Left ventricle myocardium inferior (tissue), 1 donor: ENCODE results near the gene MACROD1. TPM values are rescaled to one million over a fixed set of nuclear protein-coding genes. Genes with fewer than 3 reads are reported as not detected.

ENCODE experiments used
- DNase-seq: peaks from one replicate; pipeline ENCODE4 v3.0.0-alpha.2; 2020
- H3K27ac ChIP-seq: fragments of 200-600 bp; replicated peaks from 2 replicates; pipeline ENCODE4 v1.8.0; 2021
- H3K27me3 ChIP-seq: fragments of 200-600 bp; 2 replicates; pipeline ENCODE4 v1.8.0; 2021; ENCODE audit warnings: low read depth
- H3K36me3 ChIP-seq: fragments of 200-600 bp; 2 replicates; pipeline ENCODE4 v1.8.0; 2021
- H3K4me1 ChIP-seq: fragments of 200-600 bp; 2 replicates; pipeline ENCODE4 v1.8.0; 2021
- H3K4me3 ChIP-seq: fragments of 200-600 bp; 2 replicates; pipeline ENCODE4 v1.8.0; 2021; ENCODE audit warnings: mild to moderate bottlenecking, moderate library complexity
- H3K9me3 ChIP-seq: fragments of 200-600 bp; replicated peaks from 2 replicates; pipeline ENCODE4 v1.8.0; 2021
- CTCF ChIP-seq: fragments of 200-600 bp; IDR thresholded peaks from 2 replicates; pipeline ENCODE4 v1.8.0; 2021; ENCODE audit warnings: antibody characterized with exemption, mild to moderate bottlenecking, borderline replicate concordance
- intact Hi-C: fragments of 100-400 bp; cut with micrococcal nuclease; formaldehyde crosslinking; loops from one replicate; pipeline ENCODE4 v1.11.0; 2022
- total RNA-seq: library from RNA; stranded (reverse); fragmentation: NEBNext Ultra II Directional; extraction: Animal tissue kit (Norgen Biotek cat#: 25700); gene quantifications from one replicate; pipeline ENCODE4 v1.2.1, GENCODE V29; 2021
- donor health status: DM: no; HTN: yes; CAD: no; lungs with severe emphysema.

MACROD1 gene
- total RNA-seq, 1 donor from 2014 or later: 127 TPM

DNA sequence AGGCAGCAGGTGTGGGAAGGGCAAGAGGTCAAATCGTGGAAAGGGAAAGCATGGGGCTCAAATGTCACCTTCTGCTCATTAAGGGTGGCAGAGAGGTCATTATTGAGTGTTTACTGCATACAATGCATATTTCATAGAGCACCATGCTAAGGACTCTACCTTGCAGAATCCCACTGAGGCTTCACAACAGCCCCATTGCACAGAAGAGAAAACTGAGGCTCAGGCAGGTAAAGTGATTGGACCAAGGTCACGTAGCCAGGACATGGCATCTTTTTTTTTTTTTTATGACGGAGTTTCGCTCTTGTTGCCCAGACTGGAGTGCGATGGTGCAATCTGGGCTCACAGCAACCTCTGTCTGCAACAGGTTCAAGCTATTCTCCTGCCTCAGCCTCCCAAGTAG, 122.4 kb downstream of the MACROD1 start:
- intact Hi-C loops: no loop called here
- Histone ChIP-seq H3K27me3 (no peaks in the 10 kb centered on the region), H3K36me3 (no peaks in the 10 kb centered on the region), H3K4me3 (no peak overlapping the region), H3K4me1 (no peaks in the 10 kb centered on the region), H3K27ac (no peak overlapping the region), H3K9me3 (no peaks in the 10 kb centered on the region)
- TF ChIP-seq CTCF: no peak
- no peak for DNase-seq

- Histone ChIP-seq H3K36me3 (no peaks in the 10 kb centered on the region), H3K27me3 (peaks cover 12% of the 10 kb centered on the region), H3K27ac (no peak overlapping the region), H3K4me3 (no peak overlapping the region), H3K9me3 (no peaks in the 10 kb centered on the region), H3K4me1 (no peaks in the 10 kb centered on the region)
- no peak for TF ChIP-seq CTCF
- DNase-seq: no peak
- intact Hi-C loops: no loop called here
Observed at GRCh38 chr11:64042301-64042700, 123.6 kb downstream of the MACROD1 start.

GRCh38 chr11:64041846-64042245, 124.1 kb downstream of the MACROD1 start:
- DNase-seq: no peak
- no peak for TF ChIP-seq CTCF
- Histone ChIP-seq H3K27me3 (peaks cover 16% of the 10 kb centered on the region), H3K4me1 (peaks cover 4% of the 10 kb centered on the region), H3K36me3 (no peaks in the 10 kb centered on the region), H3K4me3 (no peak overlapping the region), H3K27ac (no peak overlapping the region), H3K9me3 (no peaks in the 10 kb centered on the region)
- intact Hi-C loops: no loop called here

- H3K36me3 ChIP-seq: no peaks in the 10 kb centered on the region
- H3K4me1 ChIP-seq: peaks cover 15% of the 10 kb centered on the region
- DNase-seq: no peak
- TF ChIP-seq CTCF: peak; percentile 46
- no peak overlapping the region for H3K27ac ChIP-seq
- intact Hi-C loops: no loop called here
- peaks cover 27% of the 10 kb centered on the region for H3K27me3 ChIP-seq
- no peaks in the 10 kb centered on the region for H3K9me3 ChIP-seq
- H3K4me3 ChIP-seq: no peak overlapping the region
Observed at GRCh38 chr11:64040684-64041322, 125.1 kb downstream of the MACROD1 start.

- H3K9me3 ChIP-seq: no peaks in the 10 kb centered on the region
- DNase-seq: no peak
- no peak overlapping the region for H3K27ac ChIP-seq
- H3K27me3 ChIP-seq: peaks cover 40% of the 10 kb centered on the region
- TF ChIP-seq CTCF: no peak
- intact Hi-C loops: no loop called here
- no peaks in the 10 kb centered on the region for H3K36me3 ChIP-seq
- H3K4me1 ChIP-seq: peaks cover 24% of the 10 kb centered on the region
- H3K4me3 ChIP-seq: no peak overlapping the region
Observed at GRCh38 chr11:64039012-64039665, 126.8 kb downstream of the MACROD1 start.
